HPDE6-E6E7 (cell line): ENCODE results near the gene CPAMD8.
A peak's percentile ranks its signal among the peaks of the same experiment; 100 is the strongest.
"Not testable (repeated sequence)": the region's sequence is repeated elsewhere in the genome, so short reads cannot be mapped to it uniquely, and the experiment has no call there.

ENCODE experiments used
- DNase-seq: peaks from one replicate; pipeline ENCODE4 v3.0.0; 2011; ENCODE audit warnings: missing footprints; ENCODE audit errors: extremely low spot score

CPAMD8 gene

DNA sequence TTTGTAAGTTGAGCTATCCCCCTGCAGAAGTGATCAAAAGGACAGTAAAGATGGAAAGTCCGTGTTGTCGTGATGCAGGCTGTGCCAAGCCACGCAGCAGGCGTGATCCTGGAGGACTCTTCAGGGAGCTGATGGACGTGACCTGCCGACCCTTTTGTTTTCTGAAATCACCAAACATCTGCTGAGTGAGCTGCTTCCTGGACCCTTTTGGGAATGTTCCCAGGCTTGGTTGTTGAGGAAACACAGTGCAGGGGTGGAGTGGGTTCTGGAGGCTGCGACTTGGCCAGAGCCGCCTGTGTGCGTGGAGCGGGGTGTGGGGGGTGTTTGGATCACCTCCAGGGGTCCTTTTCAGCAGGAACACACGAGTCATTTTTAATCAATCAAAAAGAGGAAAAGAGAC is 15.4 kb upstream of the CPAMD8 start:
- DNase-seq = no peak

GRCh38 chr19:17037966-17038500 is 11.4 kb upstream of the CPAMD8 start:
- DNase-seq = no peak

GRCh38 chr19:17037184-17037583 is 10.6 kb upstream of the CPAMD8 start:
- DNase-seq = no peak

GRCh38 chr19:17036640-17037039 is 10.0 kb upstream of the CPAMD8 start:
- DNase-seq = no peak

GRCh38 chr19:17035842-17036424 is 9.3 kb upstream of the CPAMD8 start:
- no peak for DNase-seq

GRCh38 chr19:17031741-17032140 is 5.1 kb upstream of the CPAMD8 start:
- no peak for DNase-seq

DNA sequence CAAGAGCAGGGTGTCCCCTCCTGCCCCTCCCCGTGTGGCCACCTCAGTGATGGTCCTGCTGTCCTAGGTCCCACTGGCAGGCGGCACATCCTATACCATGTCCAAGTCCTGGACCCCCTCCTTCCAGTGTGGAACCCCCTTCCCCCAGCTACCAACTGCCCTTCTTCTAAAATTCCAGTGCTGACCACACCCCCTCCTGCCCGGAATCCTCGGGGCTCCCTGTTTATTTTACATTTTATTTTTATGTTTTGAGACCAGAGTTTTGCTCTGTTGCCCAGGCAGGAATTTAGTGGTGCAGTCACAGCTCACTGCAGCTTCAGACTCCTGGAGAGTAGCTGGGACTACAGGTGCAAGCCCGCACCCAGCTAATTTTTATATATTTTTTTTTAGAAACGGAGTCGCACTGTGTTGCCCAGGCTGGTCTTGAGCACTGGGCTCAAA is 945 bp upstream of the CPAMD8 start:
- no peak for DNase-seq

GRCh38 chr19:17025991-17026658 is 485 bp downstream of the CPAMD8 start:
- no peak for DNase-seq

- DNase-seq = no peak
Measured at GRCh38 chr19:17025361-17025760, 1.2 kb downstream of the CPAMD8 start.

DNA sequence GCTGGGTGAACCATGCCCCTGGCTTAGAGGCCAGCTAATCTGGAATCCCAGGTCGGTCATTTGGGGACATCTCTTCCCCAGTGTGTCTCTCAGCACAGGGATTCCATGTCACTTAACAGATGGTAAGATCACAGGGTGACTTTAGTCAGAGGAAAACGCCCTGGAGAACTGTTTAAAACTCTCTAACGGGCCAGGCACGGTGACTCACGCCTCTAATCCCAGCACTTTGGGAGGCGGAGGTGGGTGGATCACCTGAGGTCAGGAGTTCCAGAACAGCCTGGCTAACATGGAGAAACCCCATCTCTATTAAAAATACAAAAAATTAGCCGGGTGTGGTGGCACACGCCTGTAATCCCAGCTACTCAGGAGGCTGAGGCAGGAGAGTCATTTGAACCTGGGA is 1.7 kb downstream of the CPAMD8 start:
- not testable (repeated sequence) for DNase-seq

DNA sequence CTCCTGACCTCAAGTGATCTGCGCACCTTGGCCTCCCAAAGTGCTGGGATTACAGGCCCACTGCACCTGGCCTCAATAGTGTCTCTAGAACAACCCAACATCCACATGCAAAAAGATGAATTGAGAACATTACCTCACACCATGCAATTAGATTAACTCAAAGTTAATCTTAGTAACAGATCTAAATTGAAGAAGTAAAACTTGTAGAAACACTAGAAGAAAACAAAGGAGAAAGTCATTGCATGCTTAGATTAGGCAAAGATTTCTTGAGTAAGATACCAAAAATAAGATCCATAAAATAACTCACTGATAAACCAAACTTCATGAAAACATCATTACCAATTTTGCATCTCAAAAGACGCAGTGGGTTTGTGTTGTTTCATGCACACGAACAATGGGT is 2.8 kb downstream of the CPAMD8 start:
- DNase-seq = no peak

DNA sequence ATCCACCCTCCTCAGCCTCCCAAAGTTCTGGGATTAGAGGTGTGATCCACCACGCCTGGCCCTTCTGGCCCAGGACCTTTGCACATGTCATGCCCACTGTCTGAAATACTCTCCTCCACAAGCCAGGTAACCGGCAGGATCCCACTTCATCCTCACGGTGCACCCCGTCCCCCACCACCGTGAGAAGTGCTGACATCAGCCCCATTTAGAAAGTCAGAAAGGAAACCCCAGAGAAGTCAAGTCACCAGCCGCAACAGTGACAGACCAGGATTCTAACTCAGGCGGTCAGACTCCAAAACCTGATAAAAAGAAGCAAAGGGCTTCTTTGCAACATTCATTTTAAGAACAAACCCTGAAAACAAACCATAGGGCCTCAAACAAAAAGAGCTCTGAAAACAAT is 3.9 kb downstream of the CPAMD8 start:
- no peak for DNase-seq

- peak; percentile 76 for DNase-seq
Measured at GRCh38 chr19:17021793-17022590, 4.6 kb downstream of the CPAMD8 start.

DNA sequence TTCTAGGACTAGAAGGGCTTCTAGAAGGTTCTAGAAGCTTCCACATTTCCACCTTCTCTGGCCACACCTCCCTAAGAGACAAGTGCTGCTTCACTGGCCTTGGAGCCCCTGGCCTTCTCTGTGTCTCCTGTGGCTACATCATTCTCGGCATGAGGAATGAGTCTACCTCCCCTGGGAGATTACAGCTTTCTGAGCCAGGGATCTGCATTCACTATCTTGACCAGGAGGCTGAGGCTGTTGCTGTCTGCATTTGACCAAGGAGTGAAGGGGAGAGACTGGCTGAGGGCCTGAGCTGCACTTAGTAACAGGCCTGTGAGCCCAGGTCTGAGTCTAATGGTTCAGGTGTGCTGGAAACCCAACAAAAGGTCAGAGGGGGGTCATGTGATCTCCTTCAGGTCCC is 5.3 kb downstream of the CPAMD8 start:
- DNase-seq = no peak

DNA sequence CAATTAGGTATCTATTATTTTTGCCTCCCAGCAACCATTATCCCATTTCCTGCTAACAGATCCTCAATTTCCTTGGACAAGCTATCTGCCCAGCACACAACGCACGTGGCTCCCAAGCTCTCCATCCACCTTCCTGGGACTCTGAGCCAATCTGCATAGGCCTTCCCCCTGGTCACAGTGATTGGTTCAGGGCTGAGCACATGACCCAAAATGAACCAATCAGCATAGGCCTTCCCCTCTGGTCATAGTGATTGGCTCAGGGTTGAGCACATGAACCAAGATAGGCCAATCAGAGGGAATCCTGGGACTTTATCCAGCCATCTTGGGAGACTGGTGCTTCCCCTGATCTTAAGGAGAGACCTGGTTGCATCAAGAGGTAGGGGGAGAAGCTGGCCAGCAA is 5.8 kb downstream of the CPAMD8 start:
- DNase-seq = no peak

- no peak for DNase-seq
Measured at GRCh38 chr19:17020385-17020784, 6.2 kb downstream of the CPAMD8 start.

- not testable (repeated sequence) for DNase-seq
Measured at GRCh38 chr19:17014212-17014861, 12.3 kb downstream of the CPAMD8 start.

GRCh38 chr19:17011485-17011884 is 15.1 kb downstream of the CPAMD8 start:
- no peak for DNase-seq

GRCh38 chr19:17006579-17006978 is 20.0 kb downstream of the CPAMD8 start:
- no peak for DNase-seq

- DNase-seq = no peak
Measured at GRCh38 chr19:17005000-17005399, 21.6 kb downstream of the CPAMD8 start.

DNA sequence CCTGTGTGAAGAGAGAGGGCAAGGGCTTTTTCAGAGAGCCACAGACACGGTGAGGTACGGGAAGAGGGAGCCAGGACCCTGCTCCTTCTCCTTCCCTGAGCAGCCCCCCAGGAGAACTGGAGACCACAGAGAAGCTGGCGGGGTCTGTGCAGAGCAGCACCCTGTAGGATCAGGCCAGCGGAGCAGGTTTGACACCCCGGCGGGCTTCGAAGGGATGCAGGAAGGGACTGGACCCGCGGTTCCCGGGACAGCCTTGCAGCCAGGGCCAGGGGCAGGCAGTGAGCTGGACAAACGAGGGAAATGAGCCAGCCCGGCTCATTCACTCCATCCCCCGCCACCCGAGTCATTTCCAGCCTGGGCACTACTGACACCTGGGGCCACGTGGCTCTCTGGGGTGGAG is 22.2 kb downstream of the CPAMD8 start:
- DNase-seq = no peak

DNA sequence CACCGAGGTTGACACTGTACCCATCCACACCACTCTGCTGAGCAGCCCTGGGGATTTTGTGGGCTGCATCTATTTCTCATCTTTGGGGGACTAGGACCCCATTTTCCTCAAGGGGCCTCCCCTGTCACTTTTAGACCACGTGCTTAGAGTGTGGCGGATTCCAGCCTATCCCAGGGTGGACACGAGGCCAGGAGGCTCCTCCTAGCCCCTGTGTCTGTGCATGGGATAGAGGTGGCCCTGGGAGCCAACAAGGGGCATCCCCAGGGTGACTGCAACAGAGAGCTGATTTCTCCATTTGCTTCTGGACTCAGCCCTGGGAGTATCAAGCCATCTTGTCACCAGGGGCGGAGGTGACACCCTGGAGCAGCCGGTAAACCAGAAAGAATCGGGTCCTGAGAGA is 24.2 kb downstream of the CPAMD8 start:
- DNase-seq = no peak
